ENCODE data around the gene POLR3G. TPM values are rescaled to one million over a fixed set of nuclear protein-coding genes. Genes with fewer than 3 reads are reported as not detected.

The POLR3G gene
- total RNA-seq, 1 experiment from 2014 or later: 23.4 TPM

DNA sequence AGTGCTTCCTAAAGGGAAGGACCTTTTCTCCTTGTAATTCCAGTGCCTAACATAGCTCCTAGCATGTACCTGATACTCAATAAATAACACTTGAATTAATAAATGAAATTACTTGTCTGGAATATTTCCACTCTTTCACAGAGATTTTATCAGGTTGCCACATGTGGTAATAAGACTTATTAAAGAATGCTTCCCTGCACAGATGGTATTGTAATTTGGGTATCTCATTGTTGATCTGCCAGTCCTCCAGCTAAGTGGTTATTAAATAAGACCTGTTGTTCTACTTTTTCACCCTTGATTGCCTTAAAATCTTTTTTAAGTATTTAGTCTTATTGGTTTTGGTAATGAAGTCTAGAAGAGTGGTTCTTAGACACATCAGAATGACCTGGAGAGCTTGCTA is 37.0 kb upstream of the POLR3G start:
- ChIA-PET CTCF (interaction anchor here (2.4 kb wide), 1 partner anchor 92 kb away, joined by 8 read pairs; the partner anchor contains the start of gene LYSMD3), POLR2A (no interaction called here)
- H3K36me3 ChIP-seq (ENCODE audit: control insufficient read depth, insufficient read depth, low read length): no peaks in the 10 kb centered on the region
- no peaks in the 10 kb centered on the region for H3K4me1 ChIP-seq (ENCODE audit: control insufficient read depth, insufficient read depth, low read length)
- intact Hi-C loops (cut with micrococcal nuclease; ENCODE audit: unreplicated experiment) (loop anchor here (2.0 to 10.0 kb wide), 3 partner anchors 93 to 345 kb away; no protein-coding TSS in a partner anchor), in situ Hi-C loops (cut with HindIII; ENCODE audit: low pct_unique_long_range_greater_than_20kb, low sequenced_read_pairs) (no loop called here)
- TF ChIP-seq SIN3A (IDR thresholded peaks at IDR 0.05; ENCODE audit: borderline replicate concordance, insufficient read depth, low read depth, low read length) (no peak), TCF7L2 (IDR thresholded peaks at IDR 0.05; ENCODE audit: low read depth, low read length) (no peak), POLR2AphosphoS5 (IDR thresholded peaks at IDR 0.05; ENCODE audit: low read depth, low read length) (no peak)
- TF ChIP-seq, protein P1, sequence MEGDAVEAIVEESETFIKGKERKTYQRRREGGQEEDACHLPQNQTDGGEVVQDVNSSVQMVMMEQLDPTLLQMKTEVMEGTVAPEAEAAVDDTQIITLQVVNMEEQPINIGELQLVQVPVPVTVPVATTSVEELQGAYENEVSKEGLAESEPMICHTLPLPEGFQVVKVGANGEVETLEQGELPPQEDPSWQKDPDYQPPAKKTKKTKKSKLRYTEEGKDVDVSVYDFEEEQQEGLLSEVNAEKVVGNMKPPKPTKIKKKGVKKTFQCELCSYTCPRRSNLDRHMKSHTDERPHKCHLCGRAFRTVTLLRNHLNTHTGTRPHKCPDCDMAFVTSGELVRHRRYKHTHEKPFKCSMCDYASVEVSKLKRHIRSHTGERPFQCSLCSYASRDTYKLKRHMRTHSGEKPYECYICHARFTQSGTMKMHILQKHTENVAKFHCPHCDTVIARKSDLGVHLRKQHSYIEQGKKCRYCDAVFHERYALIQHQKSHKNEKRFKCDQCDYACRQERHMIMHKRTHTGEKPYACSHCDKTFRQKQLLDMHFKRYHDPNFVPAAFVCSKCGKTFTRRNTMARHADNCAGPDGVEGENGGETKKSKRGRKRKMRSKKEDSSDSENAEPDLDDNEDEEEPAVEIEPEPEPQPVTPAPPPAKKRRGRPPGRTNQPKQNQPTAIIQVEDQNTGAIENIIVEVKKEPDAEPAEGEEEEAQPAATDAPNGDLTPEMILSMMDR (IDR thresholded peaks at IDR 0.05): no peak
- TF ChIP-seq, protein P2, sequence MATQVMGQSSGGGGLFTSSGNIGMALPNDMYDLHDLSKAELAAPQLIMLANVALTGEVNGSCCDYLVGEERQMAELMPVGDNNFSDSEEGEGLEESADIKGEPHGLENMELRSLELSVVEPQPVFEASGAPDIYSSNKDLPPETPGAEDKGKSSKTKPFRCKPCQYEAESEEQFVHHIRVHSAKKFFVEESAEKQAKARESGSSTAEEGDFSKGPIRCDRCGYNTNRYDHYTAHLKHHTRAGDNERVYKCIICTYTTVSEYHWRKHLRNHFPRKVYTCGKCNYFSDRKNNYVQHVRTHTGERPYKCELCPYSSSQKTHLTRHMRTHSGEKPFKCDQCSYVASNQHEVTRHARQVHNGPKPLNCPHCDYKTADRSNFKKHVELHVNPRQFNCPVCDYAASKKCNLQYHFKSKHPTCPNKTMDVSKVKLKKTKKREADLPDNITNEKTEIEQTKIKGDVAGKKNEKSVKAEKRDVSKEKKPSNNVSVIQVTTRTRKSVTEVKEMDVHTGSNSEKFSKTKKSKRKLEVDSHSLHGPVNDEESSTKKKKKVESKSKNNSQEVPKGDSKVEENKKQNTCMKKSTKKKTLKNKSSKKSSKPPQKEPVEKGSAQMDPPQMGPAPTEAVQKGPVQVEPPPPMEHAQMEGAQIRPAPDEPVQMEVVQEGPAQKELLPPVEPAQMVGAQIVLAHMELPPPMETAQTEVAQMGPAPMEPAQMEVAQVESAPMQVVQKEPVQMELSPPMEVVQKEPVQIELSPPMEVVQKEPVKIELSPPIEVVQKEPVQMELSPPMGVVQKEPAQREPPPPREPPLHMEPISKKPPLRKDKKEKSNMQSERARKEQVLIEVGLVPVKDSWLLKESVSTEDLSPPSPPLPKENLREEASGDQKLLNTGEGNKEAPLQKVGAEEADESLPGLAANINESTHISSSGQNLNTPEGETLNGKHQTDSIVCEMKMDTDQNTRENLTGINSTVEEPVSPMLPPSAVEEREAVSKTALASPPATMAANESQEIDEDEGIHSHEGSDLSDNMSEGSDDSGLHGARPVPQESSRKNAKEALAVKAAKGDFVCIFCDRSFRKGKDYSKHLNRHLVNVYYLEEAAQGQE (IDR thresholded peaks at IDR 0.05; ENCODE audit: insufficient read depth in 1 of 2, low read depth in 2 of 2, low read length in 1 of 2): no peak
- DNase-seq (ENCODE audit: low read depth, low spot score) (no peak), ATAC-seq (no peak)
- H3K4me3 ChIP-seq (ENCODE audit: low read depth in 2 of 2, low read length in 2 of 2): no peak overlapping the region
- no peak overlapping the region for H3K27ac ChIP-seq (ENCODE audit: low read length)
- BruUV-seq (replicated peaks): no TSS peak
- H3K9me3 ChIP-seq (ENCODE audit: control insufficient read depth, insufficient read depth, low read depth, low read length): no peaks in the 10 kb centered on the region
- peaks cover 6% of the 10 kb centered on the region for H3K27me3 ChIP-seq (ENCODE audit: control insufficient read depth, insufficient read depth, low read length)

DNA sequence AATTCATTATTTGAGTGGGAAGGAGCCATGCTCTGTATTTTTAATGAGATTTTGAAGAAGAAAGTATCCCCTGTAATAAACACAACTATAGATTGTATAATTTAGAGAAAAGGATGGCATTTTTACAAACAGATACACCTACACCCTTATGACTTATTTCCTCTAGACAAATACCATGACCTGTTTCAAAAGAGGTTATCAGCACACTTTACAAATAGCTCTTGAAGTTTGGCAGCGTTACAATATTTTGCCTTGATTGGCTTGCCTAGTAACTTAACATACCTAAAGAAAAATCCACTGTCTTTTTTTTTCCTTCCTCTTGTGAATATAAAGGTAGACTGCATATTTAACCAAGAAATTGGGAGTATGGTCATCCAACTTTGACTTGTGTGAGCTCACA is 36.6 kb upstream of the POLR3G start:
- DNase-seq (ENCODE audit: low read depth, low spot score) (no peak), ATAC-seq (no peak)
- TF ChIP-seq POLR2AphosphoS5 (IDR thresholded peaks at IDR 0.05; ENCODE audit: low read depth, low read length): no peak
- TF ChIP-seq TCF7L2 (IDR thresholded peaks at IDR 0.05; ENCODE audit: low read depth, low read length): no peak
- TF ChIP-seq, protein P2 (IDR thresholded peaks at IDR 0.05; ENCODE audit: insufficient read depth in 1 of 2, low read depth in 2 of 2, low read length in 1 of 2): no peak
- TF ChIP-seq, protein P1 (IDR thresholded peaks at IDR 0.05): no peak
- TF ChIP-seq SIN3A (IDR thresholded peaks at IDR 0.05; ENCODE audit: borderline replicate concordance, insufficient read depth, low read depth, low read length): no peak
- CTCF ChIA-PET: interaction anchor here (2.4 kb wide), 1 partner anchor 92 kb away, joined by 8 read pairs; the partner anchor contains the start of gene LYSMD3
- in situ Hi-C loops (cut with HindIII; ENCODE audit: low pct_unique_long_range_greater_than_20kb, low sequenced_read_pairs): no loop called here
- no TSS peak for BruUV-seq (replicated peaks)
- Histone ChIP-seq H3K27me3 (ENCODE audit: control insufficient read depth, insufficient read depth, low read length) (peaks cover 6% of the 10 kb centered on the region), H3K36me3 (ENCODE audit: control insufficient read depth, insufficient read depth, low read length) (no peaks in the 10 kb centered on the region), H3K27ac (ENCODE audit: low read length) (no peak overlapping the region), H3K4me3 (ENCODE audit: low read depth in 2 of 2, low read length in 2 of 2) (no peak overlapping the region), H3K4me1 (ENCODE audit: control insufficient read depth, insufficient read depth, low read length) (no peaks in the 10 kb centered on the region), H3K9me3 (ENCODE audit: control insufficient read depth, insufficient read depth, low read depth, low read length) (no peaks in the 10 kb centered on the region)
- POLR2A ChIA-PET: no interaction called here
- intact Hi-C loops (cut with micrococcal nuclease; ENCODE audit: unreplicated experiment): loop anchor here (2.0 to 10.0 kb wide), 3 partner anchors 93 to 345 kb away; no protein-coding TSS in a partner anchor
